Gastroesophageal sphincter (tissue), 4 donors: Measurements from ENCODE around the gene FBXL20. TPM values are rescaled to one million over a fixed set of nuclear protein-coding genes. Genes with fewer than 3 reads are reported as not detected.

Source experiments
- ATAC-seq: fragments of 150-250 bp; one replicate; pipeline ENCODE4 v1.9.1; 2016; ENCODE audit warnings: mild to moderate bottlenecking, moderate library complexity
- H3K27ac ChIP-seq, 4 donors: fragments of 200-600 bp; sonication (generic) in 3 of 4; 1 replicate in 3 of 4; 2 replicates in 1 of 4; pipeline ENCODE4 v1.5.1; 2016 to 2019
- H3K27me3 ChIP-seq: fragments of 200-600 bp; sonication (generic); one replicate; pipeline ENCODE4 v1.5.1; 2019
- H3K36me3 ChIP-seq, 2 donors: fragments of 200-600 bp; sonication (generic); one replicate each; pipeline ENCODE4 v1.5.1; 2019; ENCODE audit warnings: control low read depth in 1 of 2
- H3K4me1 ChIP-seq, 3 donors: fragments of 200-600 bp; sonication (generic); 1 replicate in 2 of 3; 2 replicates in 1 of 3; pipeline ENCODE4 v1.5.1; 2016 to 2019; ENCODE audit warnings: control low read depth in 2 of 3
- H3K4me3 ChIP-seq, 2 donors: fragments of 200-600 bp; sonication (generic); one replicate each; pipeline ENCODE4 v1.5.1; 2019; ENCODE audit warnings: mild to moderate bottlenecking in 1 of 2, moderate library complexity in 1 of 2
- H3K9me3 ChIP-seq, 3 donors: fragments of 200-600 bp; sonication (generic); one replicate each; pipeline ENCODE4 v1.5.1; 2017 to 2019; ENCODE audit warnings: control low read depth in 2 of 3
- EP300 ChIP-seq: sonication (generic); formaldehyde crosslinking; IDR thresholded peaks from one replicate; pipeline ENCODE4 v1.6.1; 2017; ENCODE audit warnings: antibody characterized with exemption, mild to moderate bottlenecking
- POLR2A ChIP-seq, 2 donors: fragments of 450-650 bp; IDR thresholded peaks; one replicate each; pipeline ENCODE4 v1.6.1; 2017; ENCODE audit warnings: antibody characterized with exemption in 2 of 2, mild to moderate bottlenecking in 2 of 2, moderate library complexity in 1 of 2
- POLR2AphosphoS5 ChIP-seq: sonication (generic); formaldehyde crosslinking; IDR thresholded peaks from one replicate; pipeline ENCODE4 v1.6.1; 2017; ENCODE audit warnings: antibody characterized with exemption
- WGBS, 2 donors: methylation state at CpG; one replicate each; pipeline ENCODE4 v1.1.5; 2018; ENCODE audit warnings: low coverage in 1 of 2; 5-methylcytosine and 5-hydroxymethylcytosine counted together
- total RNA-seq, 4 donors: library from RNA; depleted of rRNA; stranded (reverse); fragments of >200 nt; gene quantifications; one replicate each; pipeline ENCODE4 v1.1.0, GENCODE V29; 2016
- TF ChIP-seq, protein P1 (sequence below), 4 experiments: fragments of 200-600 bp in 2 of 4; fragments of 450-650 bp in 2 of 4; sonication (generic) in 1 of 4; IDR thresholded peaks; one replicate each; pipeline ENCODE4 v1.5.1; 2017 to 2019; ENCODE audit warnings: antibody characterized with exemption in 4 of 4, mild to moderate bottlenecking in 2 of 4, moderate library complexity in 2 of 4

FBXL20 gene
- total RNA-seq, 4 donors from 2014 or later, result 16.8 to 25.9 (median 21.5) TPM

DNA sequence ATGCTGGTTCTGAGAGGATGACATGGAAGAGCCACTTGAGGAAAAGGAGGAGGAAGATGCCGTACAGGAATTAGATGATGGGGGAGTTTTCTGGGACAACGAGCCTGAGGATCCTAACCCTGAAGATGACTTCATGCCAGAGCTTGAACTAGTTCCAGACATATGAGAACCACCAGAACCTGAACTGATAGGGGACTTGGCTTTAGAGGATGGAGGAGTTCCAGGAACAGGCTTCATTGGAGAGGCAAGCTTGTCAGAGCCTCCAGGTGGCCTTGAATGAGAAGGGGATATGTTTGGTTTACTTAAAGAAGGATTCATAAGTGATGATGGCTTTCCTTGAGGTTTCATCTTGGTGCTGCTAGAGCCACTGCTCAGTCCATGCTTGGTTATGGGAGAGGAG, 6.9 kb upstream of the FBXL20 start:
- TF ChIP-seq POLR2AphosphoS5 (no peak), EP300 (no peak), POLR2A (IDR thresholded peaks at IDR 0.05) (no peak)
- TF ChIP-seq, protein P1, sequence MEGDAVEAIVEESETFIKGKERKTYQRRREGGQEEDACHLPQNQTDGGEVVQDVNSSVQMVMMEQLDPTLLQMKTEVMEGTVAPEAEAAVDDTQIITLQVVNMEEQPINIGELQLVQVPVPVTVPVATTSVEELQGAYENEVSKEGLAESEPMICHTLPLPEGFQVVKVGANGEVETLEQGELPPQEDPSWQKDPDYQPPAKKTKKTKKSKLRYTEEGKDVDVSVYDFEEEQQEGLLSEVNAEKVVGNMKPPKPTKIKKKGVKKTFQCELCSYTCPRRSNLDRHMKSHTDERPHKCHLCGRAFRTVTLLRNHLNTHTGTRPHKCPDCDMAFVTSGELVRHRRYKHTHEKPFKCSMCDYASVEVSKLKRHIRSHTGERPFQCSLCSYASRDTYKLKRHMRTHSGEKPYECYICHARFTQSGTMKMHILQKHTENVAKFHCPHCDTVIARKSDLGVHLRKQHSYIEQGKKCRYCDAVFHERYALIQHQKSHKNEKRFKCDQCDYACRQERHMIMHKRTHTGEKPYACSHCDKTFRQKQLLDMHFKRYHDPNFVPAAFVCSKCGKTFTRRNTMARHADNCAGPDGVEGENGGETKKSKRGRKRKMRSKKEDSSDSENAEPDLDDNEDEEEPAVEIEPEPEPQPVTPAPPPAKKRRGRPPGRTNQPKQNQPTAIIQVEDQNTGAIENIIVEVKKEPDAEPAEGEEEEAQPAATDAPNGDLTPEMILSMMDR (IDR thresholded peaks at IDR 0.05), result no peak
- no peaks in the 10 kb centered on the region for H3K9me3 ChIP-seq
- no peaks in the 10 kb centered on the region for H3K4me1 ChIP-seq
- ATAC-seq, result no peak
- H3K4me3 ChIP-seq, result no peak overlapping the region
- H3K27me3 ChIP-seq, result no peaks in the 10 kb centered on the region
- 20% methylated on average over 1 of the region's 2 CpGs; no CpG with 5 or more reads in 1 of the 2 donors for WGBS, 2 donors
- H3K27ac ChIP-seq, result no peak overlapping the region
- H3K36me3 ChIP-seq, result peaks cover 0 to 83% of the 10 kb centered on the region in 2 donors

- TF ChIP-seq POLR2A (IDR thresholded peaks at IDR 0.05) (no peak), EP300 (no peak), POLR2AphosphoS5 (no peak)
- TF ChIP-seq, protein P1 (IDR thresholded peaks at IDR 0.05), result no peak
- H3K36me3 ChIP-seq, result peaks cover 0 to 69% of the 10 kb centered on the region in 2 donors
- 50 to 58% methylated on average over 1 of the region's 1 CpG for WGBS, 2 donors
- no peaks in the 10 kb centered on the region for H3K27me3 ChIP-seq
- H3K4me1 ChIP-seq, result peaks cover 0 to 6% (median 0%) of the 10 kb centered on the region in 3 donors
- H3K27ac ChIP-seq, result no peak overlapping the region
- no peaks in the 10 kb centered on the region for H3K9me3 ChIP-seq
- ATAC-seq, result no peak
- H3K4me3 ChIP-seq, result no peak overlapping the region
These were observed 5.5 kb upstream of the FBXL20 start for GRCh38 chr17:39406951-39407350.

DNA sequence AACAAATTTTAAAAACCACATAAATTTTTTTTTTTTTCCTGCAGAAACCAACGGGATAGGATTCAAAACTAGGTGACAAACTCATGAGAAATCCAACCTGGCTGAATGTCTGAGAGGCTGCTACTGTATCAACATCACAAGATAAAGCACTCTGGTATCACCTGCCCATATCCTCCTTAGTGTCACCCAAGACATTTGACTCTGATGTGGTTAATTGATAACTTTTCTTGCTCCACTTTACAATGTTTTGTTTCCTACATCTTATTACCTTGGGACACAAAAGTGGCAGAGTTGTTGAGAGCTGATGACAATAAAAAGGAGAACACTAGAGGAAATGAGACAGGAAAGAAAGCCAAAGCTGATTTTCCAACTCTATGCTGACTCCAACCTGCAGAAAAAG, 4.0 kb upstream of the FBXL20 start:
- Histone ChIP-seq H3K4me1 (peaks cover 0 to 8% (median under 1%) of the 10 kb centered on the region in 3 donors), H3K36me3 (peaks cover 0 to 54% of the 10 kb centered on the region in 2 donors), H3K27me3 (no peaks in the 10 kb centered on the region), H3K9me3 (no peaks in the 10 kb centered on the region), H3K4me3 (no peak overlapping the region), H3K27ac (no peak overlapping the region)
- WGBS, 2 donors, result 30% methylated on average over 1 of the region's 1 CpG; no CpG with 5 or more reads in 1 of the 2 donors
- ATAC-seq, result no peak
- TF ChIP-seq POLR2A (IDR thresholded peaks at IDR 0.05), result no peak
- TF ChIP-seq POLR2AphosphoS5, result no peak
- TF ChIP-seq, protein P1 (IDR thresholded peaks at IDR 0.05), result no peak
- TF ChIP-seq EP300, result no peak

GRCh38 chr17:39404542-39405378, 3.3 kb upstream of the FBXL20 start:
- 59% methylated on average over 3 to 6 of the region's 6 CpGs for WGBS, 2 donors
- no peak overlapping the region for H3K27ac ChIP-seq

More at GRCh38 chr17:39404542-39405378, 3.3 kb upstream of the FBXL20 start:
- H3K36me3 ChIP-seq, result peaks cover 0 to 47% of the 10 kb centered on the region in 2 donors
- H3K27me3 ChIP-seq, result no peaks in the 10 kb centered on the region
- no peaks in the 10 kb centered on the region for H3K9me3 ChIP-seq
- TF ChIP-seq EP300 (no peak), POLR2AphosphoS5 (no peak), POLR2A (IDR thresholded peaks at IDR 0.05) (no peak)
- TF ChIP-seq, protein P1 (IDR thresholded peaks at IDR 0.05), result no peak
- no peak for ATAC-seq
- H3K4me1 ChIP-seq, result peaks cover 0 to 15% (median 7%) of the 10 kb centered on the region in 3 donors
- no peak overlapping the region for H3K4me3 ChIP-seq
